Left ventricle myocardium superior (tissue), 1 donor: ENCODE measurements around the gene TRMT10B. TPM values are rescaled to one million over a fixed set of nuclear protein-coding genes. Genes with fewer than 3 reads are reported as not detected.
A peak's percentile ranks its signal among the peaks of the same experiment; 100 is the strongest.
"Not testable (repeated sequence)": the region's sequence is repeated elsewhere in the genome, so short reads cannot be mapped to it uniquely, and the experiment has no call there.

ENCODE experiments used
- ATAC-seq: fragments of 200-7000 bp; cut with Tn5 transposase; one replicate; pipeline ENCODE4 v1.9.1; 2020; ENCODE audit warnings: mild to moderate bottlenecking, moderate library complexity
- DNase-seq: peaks from one replicate; pipeline ENCODE4 v3.0.0-alpha.2; 2020
- intact Hi-C: fragments of 100-400 bp; cut with micrococcal nuclease; formaldehyde crosslinking; loops from one replicate; pipeline ENCODE4 v1.11.0; 2022
- total RNA-seq: library from RNA; stranded (reverse); fragmentation: NEBNext Ultra II Directional; extraction: Animal tissue kit (Norgen Biotek cat#: 25700); gene quantifications from one replicate; pipeline ENCODE4 v1.2.1, GENCODE V29; 2021
- donor health status: DM: no; HTN: yes; CAD: no; lungs with severe emphysema.

Gene TRMT10B
- total RNA-seq, 1 donor from 2014 or later: 2.9 TPM

GRCh38 chr9:37790096-37790495, 36.5 kb downstream of the TRMT10B start:
- intact Hi-C loops: no loop called here
- DNase-seq (no peak), ATAC-seq (no peak)

GRCh38 chr9:37792122-37792521, 38.5 kb downstream of the TRMT10B start:
- no peak for DNase-seq
- no peak for ATAC-seq
- intact Hi-C loops: no loop called here

- ATAC-seq (no peak), DNase-seq (no peak)
- intact Hi-C loops: no loop called here
Measured at GRCh38 chr9:37796232-37796631, 42.6 kb downstream of the TRMT10B start.

GRCh38 chr9:37798677-37799076, 45.1 kb downstream of the TRMT10B start:
- intact Hi-C loops: no loop called here
- no peak for ATAC-seq
- DNase-seq: no peak

GRCh38 chr9:37800631-37801286, 47.2 kb downstream of the TRMT10B start, which contains the start of gene DCAF10:
Gene DCAF10, plus strand, starts transcription at chr9:37800797. Its CDS starts 70 bp downstream, at chr9:37800867.
- DNase-seq (peak; percentile 91), ATAC-seq (peak; percentile 97)
- intact Hi-C loops: no loop called here

GRCh38 chr9:37801287-37801850, 47.8 kb downstream of the TRMT10B start:
- ATAC-seq (peak; percentile 33), DNase-seq (peak; percentile 39)
- intact Hi-C loops: no loop called here

DNA sequence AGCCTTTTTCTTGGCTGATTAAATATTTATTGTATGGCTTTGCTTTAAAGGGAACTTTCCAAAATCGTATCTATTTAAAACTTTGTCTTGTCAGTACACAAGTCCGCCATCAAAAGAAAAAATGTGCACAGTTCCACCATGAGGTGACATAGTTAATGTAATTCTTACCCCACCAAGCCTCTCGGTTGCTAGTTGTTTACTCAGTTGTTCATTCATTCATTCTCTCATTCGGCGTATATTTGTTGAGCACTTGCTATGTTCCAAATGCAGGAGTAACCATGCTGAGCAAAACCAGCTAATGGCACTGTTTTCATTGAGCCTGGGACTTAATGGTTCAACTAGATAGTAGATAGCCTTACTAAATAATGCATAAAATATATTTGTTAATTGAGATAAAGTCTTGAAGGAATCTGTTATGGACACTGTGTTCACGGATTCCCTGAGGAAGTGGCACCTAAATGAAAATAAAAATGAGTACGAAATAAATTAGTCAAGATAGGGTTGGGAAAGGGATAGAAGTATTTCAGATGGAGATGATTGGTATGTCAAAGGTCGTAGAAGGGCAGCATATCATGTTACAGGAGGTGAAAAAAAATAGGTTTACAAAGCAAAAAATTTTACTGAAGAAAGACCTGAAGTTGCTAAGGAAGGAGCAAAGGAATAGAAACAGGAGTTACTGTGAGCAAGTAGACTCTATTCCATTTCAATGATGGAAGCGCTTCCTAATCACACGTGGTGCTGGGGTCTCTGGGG, 48.5 kb downstream of the TRMT10B start:
- intact Hi-C loops: no loop called here
- DNase-seq (no peak), ATAC-seq (no peak)

- intact Hi-C loops: no loop called here
- no peak for ATAC-seq
- DNase-seq: no peak
Measured at GRCh38 chr9:37806271-37806670, 52.7 kb downstream of the TRMT10B start.

GRCh38 chr9:37809676-37810075, 56.1 kb downstream of the TRMT10B start:
- DNase-seq, intact Hi-C loops: not testable (repeated sequence)

DNA sequence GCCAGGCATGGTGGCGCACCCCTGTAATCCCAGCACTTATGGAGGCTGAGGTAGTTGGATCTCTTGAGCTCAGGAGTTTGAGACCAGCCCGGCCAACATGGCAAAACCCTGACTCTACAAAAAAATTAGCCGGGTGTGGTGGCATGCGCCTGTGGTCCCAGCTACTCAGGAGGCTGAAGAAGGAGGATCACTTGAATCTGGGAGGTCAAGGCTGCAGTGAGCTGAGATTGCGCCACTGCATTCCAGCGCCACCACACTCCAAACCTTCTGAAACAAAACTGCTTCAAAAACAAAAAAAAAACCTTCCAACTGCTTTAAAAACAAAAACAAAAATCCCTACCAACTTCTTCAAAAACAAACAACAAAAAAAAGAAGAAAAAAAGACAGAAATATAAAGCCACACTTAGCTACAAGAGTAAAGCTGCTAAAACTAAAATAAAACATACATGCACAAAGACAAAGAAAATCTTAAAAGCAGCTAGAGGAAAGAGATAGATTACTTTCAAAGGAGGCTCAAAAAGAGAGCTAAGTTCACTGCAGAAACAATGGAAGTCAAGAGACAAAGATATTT, 58.4 kb downstream of the TRMT10B start:
- no peak for ATAC-seq
- DNase-seq: no peak
- intact Hi-C loops: no loop called here

More at GRCh38 chr9:37809676-37810075, 56.1 kb downstream of the TRMT10B start:
- not testable (repeated sequence) for ATAC-seq

GRCh38 chr9:37812773-37813379, 59.3 kb downstream of the TRMT10B start:
- intact Hi-C loops: no loop called here
- DNase-seq: no peak

DNA sequence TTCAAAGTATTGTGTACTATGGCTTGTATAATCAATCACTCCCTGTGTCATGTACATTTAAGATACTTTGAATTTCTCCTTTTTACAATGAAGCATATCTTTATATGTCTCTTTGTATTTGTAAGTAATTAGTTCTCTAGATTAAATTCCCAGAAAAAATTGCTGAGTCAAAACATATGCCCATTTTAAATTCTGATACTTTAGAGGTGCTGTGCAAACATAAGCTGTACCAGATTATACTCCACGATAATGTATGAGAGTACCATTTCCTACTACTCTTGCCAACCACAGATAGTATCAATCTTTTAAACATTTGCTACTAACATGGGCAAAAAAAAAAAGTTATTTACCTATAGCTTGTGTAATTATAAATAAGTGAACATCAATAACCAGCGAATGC, 65.2 kb downstream of the TRMT10B start:
- DNase-seq (no peak), ATAC-seq (no peak)
- intact Hi-C loops: no loop called here

More at GRCh38 chr9:37812773-37813379, 59.3 kb downstream of the TRMT10B start:
- ATAC-seq: no peak

GRCh38 chr9:37820142-37820541, 66.5 kb downstream of the TRMT10B start:
- intact Hi-C loops: no loop called here
- no peak for DNase-seq
- no peak for ATAC-seq

- intact Hi-C loops, DNase-seq, ATAC-seq: not testable (repeated sequence)
Measured at GRCh38 chr9:37825174-37825573, 71.6 kb downstream of the TRMT10B start.

DNA sequence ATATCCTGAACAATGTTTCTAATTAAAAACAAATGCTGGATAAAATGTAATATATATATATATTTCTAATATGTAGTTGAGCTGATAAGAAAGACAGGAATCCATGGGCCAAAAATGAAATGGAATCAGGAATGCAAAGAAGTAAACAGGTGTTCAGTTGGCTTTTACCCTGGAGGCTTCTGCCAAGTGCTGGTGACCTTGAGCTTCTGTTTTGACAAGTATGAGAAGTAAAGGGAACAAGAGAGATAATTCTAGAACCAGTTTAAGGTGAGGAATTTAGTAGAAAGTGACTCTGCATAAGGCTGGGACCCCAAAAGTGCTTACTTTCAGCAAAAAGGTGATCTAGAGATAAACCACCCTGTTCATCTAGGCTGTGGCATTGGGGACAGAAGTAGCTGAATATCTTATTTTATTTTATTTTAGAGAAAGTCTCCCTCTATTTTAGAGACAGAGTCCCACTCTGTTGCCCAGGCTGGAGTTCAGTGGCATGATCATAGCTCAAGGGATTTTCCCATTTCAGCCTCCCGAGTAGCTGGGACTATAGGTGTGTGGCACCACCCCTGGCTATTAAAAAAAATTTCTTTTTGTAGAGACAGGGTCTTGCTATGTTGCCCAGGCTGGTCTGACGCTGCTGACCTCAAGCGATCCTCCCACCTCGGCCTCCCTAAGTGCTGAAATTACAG, 74.0 kb downstream of the TRMT10B start:
- no peak for DNase-seq
- intact Hi-C loops: no loop called here
- no peak for ATAC-seq
